Activated B cell treated with CpG ODN at 0.5 μM for 24 hours (primary cell): ENCODE results near the gene KATNB1. TPM values are rescaled to one million over a fixed set of nuclear protein-coding genes. Genes with fewer than 3 reads are reported as not detected.

ENCODE experiments used
- ATAC-seq: fragments of 200-7000 bp; cut with Tn5 transposase; one replicate; pipeline ENCODE4 v1.10.0; 2021; ENCODE audit warnings: low read depth, mild to moderate bottlenecking, moderate library complexity
- CTCF ChIA-PET: fragments of 350-600 bp; sonication (Branson Sonifier 250); formaldehyde crosslinking; loops from one replicate; lab custom pipeline; 2021; ENCODE audit warnings: antibody characterized with exemption; lab: Charles Lee
- POLR2A ChIA-PET: fragments of 350-600 bp; sonication (Branson Sonifier 250); formaldehyde crosslinking; loops from one replicate; lab custom pipeline; 2021; ENCODE audit warnings: antibody characterized with exemption; lab: Charles Lee
- DNase-seq: peaks from one replicate; pipeline ENCODE4 v3.0.0; 2022
- H3K27ac Mint-ChIP-seq: one replicate; pipeline ENCODE4 v1.8.0; 2020; ENCODE audit warnings: mixed read lengths
- H3K27me3 Mint-ChIP-seq: one replicate; pipeline ENCODE4 v1.8.0; 2021; ENCODE audit warnings: mixed read lengths
- H3K36me3 Mint-ChIP-seq: one replicate; pipeline ENCODE4 v1.8.0; 2021; ENCODE audit warnings: low read depth, mixed read lengths
- H3K4me1 Mint-ChIP-seq: one replicate; pipeline ENCODE4 v1.8.0; 2021; ENCODE audit warnings: mixed read lengths
- H3K4me3 Mint-ChIP-seq: one replicate; pipeline ENCODE4 v1.8.0; 2020; ENCODE audit warnings: mild to moderate bottlenecking, mixed read lengths
- H3K9me3 Mint-ChIP-seq: one replicate; pipeline ENCODE4 v1.8.0; 2020; ENCODE audit warnings: mixed read lengths
- intact Hi-C: fragments of 100-400 bp; cut with micrococcal nuclease; formaldehyde crosslinking; loops from one replicate; pipeline ENCODE4 v1.15.1; 2024
- total RNA-seq: library from RNA; stranded (reverse); gene quantifications from 2 replicates; pipeline ENCODE4 v1.2.3, GENCODE V29; 2022
- TF ChIP-seq, protein P1 (sequence below): fragments of 200-600 bp; IDR thresholded peaks from one replicate; pipeline ENCODE4 v1.8.0; 2022; ENCODE audit warnings: antibody characterized with exemption, mild to moderate bottlenecking

KATNB1 gene
- total RNA-seq, 1 donor from 2014 or later = 16.8 TPM

DNA sequence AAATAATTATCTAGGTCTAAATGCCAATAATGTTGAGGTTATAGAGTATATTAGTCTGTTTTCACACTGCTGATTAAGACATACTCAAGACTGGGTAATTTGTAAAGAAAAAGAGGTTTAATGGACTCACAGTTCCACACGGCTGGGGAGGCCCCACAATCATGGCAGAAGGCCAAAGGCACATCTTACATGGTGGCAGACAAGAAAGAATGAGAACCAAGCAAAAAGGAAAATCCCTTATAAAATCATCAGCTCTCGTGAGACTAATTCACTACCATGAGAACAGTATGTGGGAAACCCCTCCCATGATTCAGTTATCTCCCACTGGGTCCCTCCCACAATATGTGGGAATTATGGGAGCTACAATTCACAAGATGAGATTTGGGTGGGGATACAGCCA lies 2.9 kb upstream of the KATNB1 start:
- H3K4me3 Mint-ChIP-seq = no peak overlapping the region
- no peak for ATAC-seq

DNA sequence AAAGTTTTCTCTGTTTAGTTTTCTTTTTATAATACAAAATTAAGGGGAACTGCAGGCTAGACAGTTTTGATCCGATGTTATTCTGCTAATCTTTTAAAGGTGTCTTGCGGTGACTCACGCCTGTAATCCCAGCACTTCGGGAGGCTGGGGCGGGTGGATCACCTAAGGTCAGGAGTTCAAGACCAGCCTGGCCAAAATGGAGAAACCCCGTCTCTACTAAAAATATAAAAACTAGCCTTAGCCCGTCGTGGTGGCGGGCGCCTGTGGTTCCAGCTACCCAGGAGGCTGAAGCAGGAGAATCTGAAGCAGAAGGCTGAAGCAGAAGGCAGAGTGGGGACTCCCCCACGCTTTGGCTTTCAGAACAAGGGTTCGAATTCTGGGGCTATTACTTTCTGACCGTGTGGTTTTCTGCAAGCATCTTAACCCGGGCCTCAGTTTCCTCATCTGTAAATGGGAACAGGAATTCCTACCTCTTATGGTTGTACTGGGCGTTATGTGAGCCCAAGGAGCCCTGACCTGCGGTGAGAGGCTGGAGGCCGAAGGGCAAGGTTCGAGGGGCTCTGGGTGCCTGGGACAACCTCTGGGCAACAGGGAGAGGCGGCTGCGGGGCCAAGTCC lies 1.2 kb upstream of the KATNB1 start:
- Mint-ChIP-seq H3K36me3 (peaks cover 11% of the 10 kb centered on the region), H3K27ac (peak overlapping the region; percentile 98), H3K4me1 (peaks cover 30% of the 10 kb centered on the region), H3K4me3 (peak overlapping the region; percentile 95), H3K9me3 (peaks cover 2% of the 10 kb centered on the region), H3K27me3 (no peaks in the 10 kb centered on the region)
- DNase-seq (no peak), ATAC-seq (no peak)
- intact Hi-C loops = loop anchor here (2.0 to 10.0 kb wide), 3 partner anchors 320 to 1310 kb away; partner anchors contain the start of gene AMFR
- TF ChIP-seq, protein P1, sequence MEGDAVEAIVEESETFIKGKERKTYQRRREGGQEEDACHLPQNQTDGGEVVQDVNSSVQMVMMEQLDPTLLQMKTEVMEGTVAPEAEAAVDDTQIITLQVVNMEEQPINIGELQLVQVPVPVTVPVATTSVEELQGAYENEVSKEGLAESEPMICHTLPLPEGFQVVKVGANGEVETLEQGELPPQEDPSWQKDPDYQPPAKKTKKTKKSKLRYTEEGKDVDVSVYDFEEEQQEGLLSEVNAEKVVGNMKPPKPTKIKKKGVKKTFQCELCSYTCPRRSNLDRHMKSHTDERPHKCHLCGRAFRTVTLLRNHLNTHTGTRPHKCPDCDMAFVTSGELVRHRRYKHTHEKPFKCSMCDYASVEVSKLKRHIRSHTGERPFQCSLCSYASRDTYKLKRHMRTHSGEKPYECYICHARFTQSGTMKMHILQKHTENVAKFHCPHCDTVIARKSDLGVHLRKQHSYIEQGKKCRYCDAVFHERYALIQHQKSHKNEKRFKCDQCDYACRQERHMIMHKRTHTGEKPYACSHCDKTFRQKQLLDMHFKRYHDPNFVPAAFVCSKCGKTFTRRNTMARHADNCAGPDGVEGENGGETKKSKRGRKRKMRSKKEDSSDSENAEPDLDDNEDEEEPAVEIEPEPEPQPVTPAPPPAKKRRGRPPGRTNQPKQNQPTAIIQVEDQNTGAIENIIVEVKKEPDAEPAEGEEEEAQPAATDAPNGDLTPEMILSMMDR = no peak
- POLR2A ChIA-PET = interaction anchor here (0.6 to 2.6 kb wide), 7 partner anchors 12 to 395 kb away, joined by 4 to 12 read pairs (median 5); partner anchors contain the start of genes CFAP20, POLR2C, USB1 and ZNF319
- CTCF ChIA-PET = no interaction called here

More for the DNA sequence above, 2.9 kb upstream of the KATNB1 start:
- POLR2A ChIA-PET = no interaction called here
- Mint-ChIP-seq H3K9me3 (peaks cover 2% of the 10 kb centered on the region), H3K27me3 (no peaks in the 10 kb centered on the region), H3K36me3 (peaks cover 11% of the 10 kb centered on the region), H3K4me1 (peaks cover 30% of the 10 kb centered on the region), H3K27ac (no peak overlapping the region)
- intact Hi-C loops = loop anchor here (10.0 kb wide), 2 partner anchors 318 to 1308 kb away; partner anchors contain the start of gene AMFR
- DNase-seq = no peak
- TF ChIP-seq, protein P1 = no peak
- CTCF ChIA-PET = no interaction called here

DNA sequence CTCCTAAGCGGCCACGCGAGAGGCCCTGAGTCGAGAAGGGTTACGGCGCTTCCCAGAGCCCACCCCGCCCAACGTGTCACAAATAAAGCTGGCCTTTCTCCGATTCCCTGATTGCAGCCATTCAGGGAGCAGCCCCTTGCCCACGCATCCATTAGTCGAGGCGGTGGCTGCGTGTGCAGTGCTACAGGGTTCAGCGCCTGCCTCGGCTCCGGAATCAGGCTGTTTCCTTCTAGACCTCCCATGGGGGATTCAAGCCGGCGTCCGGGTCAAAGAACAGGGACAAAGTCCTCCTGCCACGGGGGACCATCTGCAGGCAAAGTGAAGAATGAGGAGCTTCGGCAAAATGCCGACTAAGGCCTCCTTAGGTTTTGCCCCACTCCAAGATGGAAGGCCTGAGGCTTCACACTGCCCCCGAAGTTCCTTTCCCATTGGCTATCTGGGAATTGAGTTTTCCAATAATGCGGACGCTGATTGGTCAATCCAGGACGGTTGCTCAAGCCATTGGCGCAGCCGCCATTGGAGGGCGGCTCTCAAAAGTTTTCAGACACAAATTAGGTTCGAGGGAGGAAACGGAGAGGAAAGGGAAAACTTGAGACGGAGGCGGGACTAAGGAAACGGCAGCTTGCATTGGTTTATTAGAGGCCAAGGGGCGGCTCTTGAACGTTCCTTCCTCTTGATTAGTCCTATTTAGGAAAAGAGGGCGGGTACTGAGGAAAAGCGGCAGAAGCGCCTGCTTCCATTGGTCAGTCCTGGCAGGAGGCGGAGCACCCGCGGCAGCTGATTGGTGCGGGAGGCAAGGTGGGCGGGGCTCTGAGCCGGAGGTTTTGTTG lies 430 bp upstream of the KATNB1 start:
- Mint-ChIP-seq H3K4me1 (peaks cover 30% of the 10 kb centered on the region), H3K27ac (peak overlapping the region; percentile 98), H3K4me3 (peak overlapping the region; percentile 95), H3K27me3 (no peaks in the 10 kb centered on the region), H3K9me3 (peaks cover 2% of the 10 kb centered on the region), H3K36me3 (peaks cover 11% of the 10 kb centered on the region)
- TF ChIP-seq, protein P1 = no peak
- DNase-seq = peak; percentile 94
- POLR2A ChIA-PET = interaction anchor here (0.6 to 2.6 kb wide), 16 partner anchors 12 to 895 kb away, joined by 3 to 12 read pairs (median 4); partner anchors contain the start of genes CCDC102A, CFAP20, CIAPIN1 and CNOT1
- CTCF ChIA-PET = interaction anchor here (0.7 to 1.0 kb wide), 4 partner anchors 15 to 199 kb away, joined by 3 to 4 read pairs (median 3); no protein-coding TSS in a partner anchor
- ATAC-seq = peak; percentile 93
- intact Hi-C loops = loop anchor here (1.0 to 10.0 kb wide), 16 partner anchors 22 to 1310 kb away; partner anchors contain the start of genes AMFR, ARL2BP, CCDC102A and CFAP20

DNA sequence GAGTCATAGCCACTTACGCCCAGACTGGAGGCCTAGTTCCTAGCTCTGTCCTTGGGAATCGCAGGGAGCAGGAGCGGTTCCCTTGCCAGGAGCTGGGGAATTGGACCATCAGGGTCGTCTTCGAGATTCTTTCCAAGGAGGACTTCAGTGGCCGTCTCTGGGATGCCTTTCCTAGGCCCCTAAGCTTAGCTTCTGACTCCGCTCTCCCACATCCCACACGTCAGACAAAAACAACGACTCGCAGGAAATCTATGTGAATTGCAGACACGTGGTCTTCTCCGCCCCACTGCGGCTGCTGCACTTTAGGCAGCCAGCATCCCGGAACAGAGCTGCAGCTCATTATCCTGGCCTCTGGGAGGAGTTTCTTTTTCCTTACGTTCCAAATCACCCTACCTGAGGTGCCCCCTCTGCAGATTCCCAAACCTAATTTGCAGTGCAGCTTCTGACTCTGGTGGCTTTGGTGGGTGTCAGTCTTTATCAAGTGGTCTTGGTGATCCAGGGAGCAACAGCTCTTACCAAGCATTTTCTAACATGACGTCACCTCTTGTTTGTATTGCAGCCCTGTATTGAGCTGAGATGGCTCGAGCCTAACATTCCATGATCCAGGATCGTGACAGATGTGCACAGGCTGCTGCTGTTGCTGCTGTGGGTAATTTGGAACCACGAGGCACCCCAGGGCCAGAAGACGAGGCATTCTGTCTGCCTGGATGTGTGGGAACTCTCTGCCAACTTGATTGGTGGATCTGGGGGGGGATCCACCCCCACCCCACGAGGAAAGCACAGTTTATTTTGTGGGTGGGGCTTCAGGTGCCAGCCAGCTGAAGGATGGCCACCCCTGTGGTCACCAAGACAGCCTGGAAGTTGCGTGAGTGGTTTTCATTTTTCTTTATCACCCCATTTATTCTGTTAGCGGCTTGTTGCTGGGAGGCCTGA lies 1.1 kb downstream of the KATNB1 start:
- no peak for DNase-seq
- Mint-ChIP-seq H3K4me3 (peak overlapping the region; percentile 95), H3K27ac (no peak overlapping the region), H3K27me3 (no peaks in the 10 kb centered on the region), H3K9me3 (peaks cover 2% of the 10 kb centered on the region), H3K4me1 (peaks cover 30% of the 10 kb centered on the region), H3K36me3 (peaks cover 14% of the 10 kb centered on the region)
- intact Hi-C loops = loop anchor here (5.0 to 10.0 kb wide), 4 partner anchors 89 to 1312 kb away; partner anchors contain the start of gene AMFR
- ChIA-PET CTCF (interaction anchor here (1.0 kb wide), 2 partner anchors 21 to 146 kb away, joined by 3 to 4 read pairs; no protein-coding TSS in a partner anchor), POLR2A (interaction anchor here (0.5 to 2.6 kb wide), 7 partner anchors 46 to 393 kb away, joined by 3 to 12 read pairs (median 7); partner anchors contain the start of genes CCDC102A, CFAP20, CIAPIN1 and COQ9)
- TF ChIP-seq, protein P1 = no peak
- no peak for ATAC-seq
